Measurements from ENCODE around the gene LYRM4. TPM values are rescaled to one million over a fixed set of nuclear protein-coding genes. Genes with fewer than 3 reads are reported as not detected.

The LYRM4 gene
- total RNA-seq, 1 donor from 2014 or later: 39.3 TPM

- Mint-ChIP-seq H3K36me3 (ENCODE audit: low read depth) (peaks cover 2% of the 10 kb centered on the region), H3K27ac (ENCODE audit: unreplicated experiment) (no peak overlapping the region), H3K4me1 (peaks cover 11% of the 10 kb centered on the region), H3K27me3 (ENCODE audit: low read depth) (no peaks in the 10 kb centered on the region), H3K9me3 (no peaks in the 10 kb centered on the region), H3K4me3 (no peak overlapping the region)
- TF ChIP-seq, protein P1, sequence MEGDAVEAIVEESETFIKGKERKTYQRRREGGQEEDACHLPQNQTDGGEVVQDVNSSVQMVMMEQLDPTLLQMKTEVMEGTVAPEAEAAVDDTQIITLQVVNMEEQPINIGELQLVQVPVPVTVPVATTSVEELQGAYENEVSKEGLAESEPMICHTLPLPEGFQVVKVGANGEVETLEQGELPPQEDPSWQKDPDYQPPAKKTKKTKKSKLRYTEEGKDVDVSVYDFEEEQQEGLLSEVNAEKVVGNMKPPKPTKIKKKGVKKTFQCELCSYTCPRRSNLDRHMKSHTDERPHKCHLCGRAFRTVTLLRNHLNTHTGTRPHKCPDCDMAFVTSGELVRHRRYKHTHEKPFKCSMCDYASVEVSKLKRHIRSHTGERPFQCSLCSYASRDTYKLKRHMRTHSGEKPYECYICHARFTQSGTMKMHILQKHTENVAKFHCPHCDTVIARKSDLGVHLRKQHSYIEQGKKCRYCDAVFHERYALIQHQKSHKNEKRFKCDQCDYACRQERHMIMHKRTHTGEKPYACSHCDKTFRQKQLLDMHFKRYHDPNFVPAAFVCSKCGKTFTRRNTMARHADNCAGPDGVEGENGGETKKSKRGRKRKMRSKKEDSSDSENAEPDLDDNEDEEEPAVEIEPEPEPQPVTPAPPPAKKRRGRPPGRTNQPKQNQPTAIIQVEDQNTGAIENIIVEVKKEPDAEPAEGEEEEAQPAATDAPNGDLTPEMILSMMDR (conservative IDR thresholded peaks at IDR 0.05): no peak
- DNase-seq (ENCODE audit: low read depth, low spot score): no peak
Measured at GRCh38 chr6:5163247-5163646, 97.5 kb downstream of the LYRM4 start.

GRCh38 chr6:5162355-5162754, 98.4 kb downstream of the LYRM4 start:
- Mint-ChIP-seq H3K4me3 (no peak overlapping the region), H3K27me3 (ENCODE audit: low read depth) (no peaks in the 10 kb centered on the region), H3K4me1 (peaks cover 17% of the 10 kb centered on the region), H3K9me3 (no peaks in the 10 kb centered on the region), H3K27ac (ENCODE audit: unreplicated experiment) (no peak overlapping the region), H3K36me3 (ENCODE audit: low read depth) (peaks cover 2% of the 10 kb centered on the region)
- TF ChIP-seq, protein P1 (conservative IDR thresholded peaks at IDR 0.05): no peak
- DNase-seq (ENCODE audit: low read depth, low spot score): no peak

DNA sequence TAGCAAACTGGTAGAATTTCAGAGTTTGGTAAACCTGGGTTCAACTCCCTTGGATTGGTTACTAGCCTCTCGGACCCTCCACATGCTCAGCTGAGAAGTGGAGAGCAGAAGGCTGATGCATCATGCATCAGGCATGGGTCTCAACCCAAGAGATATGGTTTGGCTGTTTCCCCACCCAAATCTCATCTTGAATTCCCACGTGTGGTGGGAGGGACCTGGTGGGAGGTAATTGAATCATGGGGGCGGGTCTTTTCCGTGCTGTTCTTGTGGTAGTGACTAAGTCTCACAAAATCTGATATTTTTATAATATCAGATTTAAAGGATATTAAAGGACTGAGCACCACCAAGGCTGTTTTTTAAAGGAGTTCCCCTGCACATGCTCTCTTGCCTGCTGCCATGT, 100.5 kb downstream of the LYRM4 start:
- DNase-seq (ENCODE audit: low read depth, low spot score): no peak
- no peak overlapping the region for H3K27ac Mint-ChIP-seq (ENCODE audit: unreplicated experiment)
- peaks cover 34% of the 10 kb centered on the region for H3K4me1 Mint-ChIP-seq
- no peaks in the 10 kb centered on the region for H3K9me3 Mint-ChIP-seq
- no peak overlapping the region for H3K4me3 Mint-ChIP-seq
- no peaks in the 10 kb centered on the region for H3K27me3 Mint-ChIP-seq (ENCODE audit: low read depth)
- peaks cover 2% of the 10 kb centered on the region for H3K36me3 Mint-ChIP-seq (ENCODE audit: low read depth)
- TF ChIP-seq, protein P1 (conservative IDR thresholded peaks at IDR 0.05): no peak

DNA sequence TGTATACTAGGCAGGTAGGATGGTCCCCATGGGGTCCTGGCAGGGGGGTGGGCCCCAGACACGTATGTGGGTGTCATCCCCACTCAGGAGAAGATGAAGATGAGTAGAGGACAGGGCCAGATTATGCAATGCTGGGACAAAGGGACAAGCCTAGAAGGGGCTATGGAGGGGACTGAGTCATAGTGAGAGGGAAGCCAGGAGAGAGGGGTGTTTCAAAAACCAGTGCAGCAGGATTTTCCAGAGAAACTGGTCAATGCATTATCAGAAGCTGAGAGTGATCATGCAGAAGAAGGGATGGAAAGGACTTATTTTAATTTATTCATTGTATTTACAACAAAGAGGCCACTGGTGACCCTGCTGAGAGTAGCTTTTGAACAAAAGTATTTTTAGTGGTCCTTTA, 101.6 kb downstream of the LYRM4 start:
- no peak overlapping the region for H3K27ac Mint-ChIP-seq (ENCODE audit: unreplicated experiment)
- H3K27me3 Mint-ChIP-seq (ENCODE audit: low read depth): no peaks in the 10 kb centered on the region
- DNase-seq (ENCODE audit: low read depth, low spot score): no peak
- no peak overlapping the region for H3K4me3 Mint-ChIP-seq
- peaks cover 2% of the 10 kb centered on the region for H3K36me3 Mint-ChIP-seq (ENCODE audit: low read depth)
- TF ChIP-seq, protein P1 (conservative IDR thresholded peaks at IDR 0.05): no peak
- no peaks in the 10 kb centered on the region for H3K9me3 Mint-ChIP-seq
- H3K4me1 Mint-ChIP-seq: peaks cover 34% of the 10 kb centered on the region

DNA sequence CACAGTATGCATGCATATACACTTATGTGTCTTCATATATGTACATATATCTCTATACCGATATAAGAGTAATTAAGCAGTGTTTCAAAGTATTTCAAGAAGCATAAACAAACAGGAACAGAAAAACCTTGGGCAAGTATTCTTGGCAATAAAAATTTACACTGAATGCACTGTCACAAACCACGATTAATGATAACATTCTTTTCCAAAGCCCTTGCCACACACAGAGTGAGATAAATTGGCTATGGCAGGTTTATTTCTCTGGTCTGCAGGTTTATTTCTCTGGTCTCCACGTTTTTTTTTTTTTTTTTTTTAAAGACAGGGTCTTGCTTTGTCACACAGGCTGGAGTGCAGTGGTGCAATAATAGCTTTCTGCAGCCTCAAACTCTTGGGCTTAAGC, 102.6 kb downstream of the LYRM4 start:
- H3K4me3 Mint-ChIP-seq: no peak overlapping the region
- no peak overlapping the region for H3K27ac Mint-ChIP-seq (ENCODE audit: unreplicated experiment)
- H3K36me3 Mint-ChIP-seq (ENCODE audit: low read depth): peaks cover 2% of the 10 kb centered on the region
- TF ChIP-seq, protein P1 (conservative IDR thresholded peaks at IDR 0.05): no peak
- DNase-seq (ENCODE audit: low read depth, low spot score): no peak
- H3K9me3 Mint-ChIP-seq: no peaks in the 10 kb centered on the region
- peaks cover 34% of the 10 kb centered on the region for H3K4me1 Mint-ChIP-seq
- H3K27me3 Mint-ChIP-seq (ENCODE audit: low read depth): no peaks in the 10 kb centered on the region

All from neural crest cell (in vitro differentiated cells).